GM23338 (cell line): ENCODE data around the gene NDUFAF7.

Experiments used
- EZH2phosphoT487 ChIP-seq: fragments of 200-600 bp; sonication (generic); IDR thresholded peaks from one replicate; pipeline ENCODE4 v1.8.1; 2018; ENCODE audit warnings: antibody characterized with exemption; ENCODE audit not compliant: unreplicated experiment
- POLR2AphosphoS5 ChIP-seq: IDR thresholded peaks from 2 replicates; pipeline ENCODE4 v1.6.1; 2016; ENCODE audit warnings: antibody characterized with exemption, low read depth

DNA sequence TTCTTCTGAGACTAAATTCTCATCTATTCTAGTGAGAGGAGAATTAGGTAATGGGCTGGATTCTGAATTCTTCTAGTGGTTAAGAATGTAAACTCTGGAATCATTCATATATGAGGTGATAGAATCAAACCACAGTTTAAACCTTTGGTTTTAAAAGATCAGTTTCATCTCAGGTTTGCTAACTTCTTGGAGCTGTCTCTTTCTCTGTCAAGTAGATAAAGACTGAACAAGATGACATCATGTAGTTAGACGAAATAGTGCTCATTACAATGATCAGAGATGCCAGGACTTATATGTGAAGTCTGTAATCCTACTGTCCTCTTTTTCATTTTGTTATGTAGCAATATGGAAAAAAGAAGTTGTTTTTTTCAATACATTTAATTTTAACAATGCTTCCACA lies 30.2 kb upstream of the NDUFAF7 start:
- TF ChIP-seq EZH2phosphoT487 (no peak), POLR2AphosphoS5 (no peak)
